Endometrial microvascular endothelial cells (primary cell): ENCODE data around the gene DLK1. TPM values are rescaled to one million over a fixed set of nuclear protein-coding genes. Genes with fewer than 3 reads are reported as not detected.

ENCODE experiments used
- in situ Hi-C: cut with HindIII; loops from 2 replicates; pipeline ENCODE4 v1.10.0; 2017; ENCODE audit warnings: low sequenced_read_pairs, low pct_unique_long_range_greater_than_20kb; ENCODE audit errors: inconsistent ontology term
- total RNA-seq: library from RNA; depleted of rRNA; stranded (reverse); fragments of >200 nt; gene quantifications from one replicate; pipeline ENCODE4 v1.2.3, GENCODE V29; 2015; ENCODE audit errors: inconsistent ontology term

Gene DLK1
- total RNA-seq, 1 donor from 2014 or later, result not detected

DNA sequence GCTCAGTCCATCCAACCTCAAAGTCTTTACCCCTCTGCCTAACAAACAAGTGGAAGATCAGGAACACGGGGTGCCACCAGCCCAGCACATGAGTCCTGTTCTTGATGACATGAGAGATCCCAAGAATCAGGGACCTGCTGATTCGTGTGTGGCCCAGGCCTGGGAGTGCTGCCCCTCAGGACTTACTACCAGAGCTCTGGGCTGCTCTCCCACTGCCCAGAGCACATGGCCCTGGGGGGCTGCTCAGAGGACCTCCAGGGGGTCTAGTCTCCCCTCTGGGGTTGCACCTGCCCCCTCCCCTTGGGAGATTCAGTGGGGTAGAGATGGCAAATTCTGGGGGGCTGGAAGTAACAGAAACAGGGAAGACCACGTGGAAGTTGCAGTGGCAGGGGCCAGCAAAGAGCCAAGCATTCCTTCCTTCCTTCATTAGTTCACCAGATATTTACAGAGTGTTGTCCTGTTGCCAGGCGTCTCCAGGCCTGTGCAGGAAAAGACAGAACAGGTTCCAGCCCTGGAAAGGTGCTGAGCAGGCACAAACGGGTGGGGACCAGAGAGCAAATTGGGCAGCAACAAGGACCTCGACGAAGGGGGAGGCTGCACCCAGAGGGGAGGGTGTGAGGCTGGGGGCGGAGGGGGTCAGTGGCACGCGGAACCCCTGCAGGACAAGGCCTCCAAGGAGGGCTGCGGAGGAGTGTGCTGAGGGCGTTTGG lies 54.1 kb downstream of the DLK1 start:
- in situ Hi-C loops, result no loop called here

DNA sequence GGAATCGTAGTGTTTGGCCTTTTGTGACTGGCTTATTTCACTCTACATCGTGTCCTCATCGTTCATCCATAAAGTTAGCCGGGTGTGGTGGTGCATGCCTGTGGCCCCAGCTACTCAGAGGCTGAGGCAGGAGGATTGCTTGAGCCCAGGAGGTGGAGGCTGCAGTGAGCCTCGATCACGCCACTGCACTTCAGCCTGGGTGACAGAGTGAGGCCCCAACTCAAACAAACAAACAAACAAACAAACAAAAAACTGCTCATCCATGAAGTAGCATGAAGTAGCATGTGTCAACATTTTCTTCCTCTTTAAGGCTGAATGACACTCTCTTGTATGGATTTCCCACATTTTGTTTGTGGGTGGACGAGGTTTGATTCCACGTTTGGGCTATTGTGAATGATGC lies 55.3 kb downstream of the DLK1 start:
- in situ Hi-C loops, result no loop called here

DNA sequence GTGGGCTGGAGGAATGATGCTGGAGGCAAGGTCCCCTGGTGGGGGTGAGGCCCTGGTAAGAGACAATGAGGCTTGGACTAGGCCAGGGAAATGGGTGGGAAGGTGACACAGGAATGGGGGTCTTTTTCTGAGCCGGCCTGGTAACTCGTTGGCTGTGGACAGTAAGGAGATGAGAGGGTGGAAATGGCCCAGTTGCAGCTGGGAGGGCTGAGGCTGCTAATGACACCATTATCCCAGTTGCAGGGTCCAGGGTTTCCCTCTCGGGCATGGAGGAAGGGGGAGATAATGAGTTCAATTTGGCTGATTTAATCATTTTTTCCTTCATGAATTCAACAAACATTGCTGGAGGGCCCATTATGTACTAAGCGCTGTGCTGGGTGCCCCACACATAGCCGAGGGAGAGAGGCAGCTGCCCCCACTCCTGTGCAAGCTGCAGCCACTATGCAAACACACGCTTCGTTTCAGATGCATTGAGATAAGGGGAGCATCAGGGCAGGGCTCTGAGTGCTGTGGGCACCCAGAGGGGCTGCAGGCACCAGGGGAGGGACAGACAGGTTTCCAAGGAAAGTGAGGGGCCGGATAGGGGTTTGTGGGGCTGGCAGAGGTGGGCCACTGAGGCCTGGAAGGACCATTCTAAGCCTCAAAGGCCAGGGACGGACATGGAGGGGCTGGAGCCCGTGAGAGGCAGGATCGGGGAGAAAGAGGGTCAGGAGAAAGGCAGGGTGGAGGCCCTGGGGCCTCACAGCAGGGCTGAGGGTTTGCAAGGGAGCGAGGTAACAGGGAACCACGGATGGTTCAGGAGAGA lies 56.0 kb downstream of the DLK1 start:
- in situ Hi-C loops, result no loop called here

DNA sequence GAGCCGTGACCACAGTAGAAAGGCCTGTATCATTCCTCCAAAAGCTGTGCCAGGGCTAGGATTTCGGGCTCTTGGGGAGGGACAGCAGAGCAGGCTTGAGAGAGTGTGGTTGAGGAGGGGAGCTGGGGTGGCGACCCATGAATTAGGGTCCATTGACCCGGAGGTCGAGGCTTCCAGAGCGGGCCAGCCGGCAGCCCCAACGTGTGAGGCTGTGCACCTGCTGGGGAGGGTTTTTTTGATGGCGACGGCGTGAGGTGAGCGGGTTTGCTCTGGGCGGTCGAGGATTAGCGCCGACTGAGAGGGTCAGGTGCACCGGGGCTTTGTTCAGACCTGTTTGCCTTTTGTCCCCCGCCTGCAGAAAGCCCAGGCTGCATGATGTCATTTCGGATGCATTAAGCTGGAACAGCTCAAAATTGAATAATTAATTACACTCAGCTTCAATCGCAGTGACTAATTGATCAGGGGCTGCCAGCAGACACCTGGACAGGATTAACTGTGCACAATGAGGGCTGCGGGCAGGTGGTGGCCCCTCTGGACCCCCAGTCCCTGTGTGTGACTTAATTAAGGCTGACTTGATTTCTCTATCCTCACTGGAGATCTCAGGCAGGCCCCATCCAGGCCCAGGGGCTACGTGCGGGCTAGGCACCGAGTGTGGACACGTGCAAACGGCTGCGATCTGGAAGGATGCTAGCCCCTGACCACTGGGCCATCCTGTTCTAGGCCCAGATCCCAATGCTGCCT lies 57.1 kb downstream of the DLK1 start:
- in situ Hi-C loops, result no loop called here

DNA sequence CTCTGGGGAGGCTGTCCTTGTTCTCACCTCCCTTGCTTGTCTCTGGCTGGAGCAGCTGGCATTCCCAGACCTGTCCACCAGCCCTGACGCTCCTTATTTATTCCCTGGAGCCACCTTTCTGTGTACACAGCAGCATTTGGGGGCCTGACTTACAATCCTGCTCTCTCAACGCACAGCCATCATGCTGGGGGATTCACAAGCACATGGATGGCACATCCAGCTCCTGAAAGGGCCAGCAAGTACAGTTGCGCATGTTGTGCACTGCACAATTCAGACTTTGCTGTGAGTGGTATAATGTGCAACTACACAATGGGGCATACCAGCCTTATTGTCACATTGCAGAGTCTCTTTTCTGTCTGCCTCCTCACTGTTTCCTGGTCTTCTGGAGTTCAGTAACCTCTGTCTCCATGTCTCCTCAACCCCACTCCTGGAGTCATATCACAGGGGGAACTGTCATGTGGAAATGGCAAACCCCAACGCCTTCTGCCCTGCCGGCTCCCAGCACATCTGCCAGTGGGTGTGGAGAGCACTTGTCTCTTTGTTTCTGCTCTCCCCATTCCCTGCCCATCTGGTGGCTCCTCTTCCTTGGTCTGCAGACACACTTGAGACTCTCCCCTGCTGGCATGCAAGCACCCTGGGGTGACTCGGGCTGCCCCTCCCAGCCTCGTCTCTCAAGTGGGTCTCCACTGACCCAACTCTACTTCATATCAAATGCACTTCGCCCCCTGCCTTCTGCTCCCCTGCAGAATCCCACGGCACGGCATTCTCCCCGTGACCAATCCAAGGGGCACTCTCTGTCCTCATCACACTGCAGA lies 58.0 kb downstream of the DLK1 start:
- in situ Hi-C loops, result no loop called here

DNA sequence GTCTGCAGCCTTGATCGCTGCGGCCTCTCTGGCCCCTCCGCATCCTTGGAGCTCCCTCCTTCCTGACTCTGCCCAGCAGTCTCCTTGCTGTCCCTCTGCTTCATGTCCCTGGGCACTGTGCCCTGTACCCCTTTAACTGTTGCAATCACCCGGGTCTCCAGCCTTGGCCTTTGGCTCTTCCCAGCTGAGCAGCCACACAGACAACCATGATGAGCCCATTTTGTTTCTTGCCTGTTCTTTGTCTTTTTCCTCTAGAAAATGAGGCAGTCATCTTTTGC lies 58.6 kb downstream of the DLK1 start:
- in situ Hi-C loops, result no loop called here

DNA sequence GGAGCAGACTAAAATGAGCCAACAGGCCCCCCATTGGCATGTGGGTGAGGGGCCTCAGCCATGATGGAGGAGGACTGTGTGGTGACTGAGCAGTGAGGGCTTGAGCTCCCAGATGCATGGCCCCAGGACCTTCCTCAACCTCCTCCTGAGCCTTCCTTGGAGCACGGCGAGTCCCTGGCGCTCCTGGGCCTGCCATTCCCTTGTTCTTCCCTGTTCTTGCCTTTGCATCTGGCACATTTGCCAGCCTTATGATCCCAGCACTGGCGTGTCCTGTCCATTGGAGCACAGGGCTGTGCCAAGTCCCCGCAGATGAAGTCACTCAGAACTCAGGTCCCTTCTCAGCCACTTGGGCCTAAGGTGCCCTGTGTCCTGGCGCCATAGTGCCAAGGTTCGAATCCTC lies 58.9 kb downstream of the DLK1 start:
- in situ Hi-C loops, result no loop called here

DNA sequence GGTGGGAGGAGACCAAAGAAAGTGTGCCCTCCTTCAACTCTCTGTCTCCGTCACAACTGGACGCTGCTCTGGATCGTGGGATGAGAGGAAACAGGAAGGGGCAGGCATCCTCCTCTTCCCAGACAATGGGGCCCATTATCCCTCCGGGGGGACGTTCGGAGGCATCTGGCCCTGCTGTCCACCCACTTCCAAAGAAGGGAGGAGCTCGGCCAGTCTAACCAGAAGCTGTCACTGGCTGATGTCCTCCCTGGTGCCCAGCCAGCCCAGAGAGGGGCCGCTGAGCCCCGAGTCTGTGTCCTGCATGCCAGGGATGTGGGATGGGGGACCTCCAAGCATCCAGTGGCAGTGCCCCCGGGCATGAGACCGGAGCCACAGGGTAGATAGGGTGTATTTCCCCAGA lies 59.4 kb downstream of the DLK1 start:
- in situ Hi-C loops, result no loop called here

DNA sequence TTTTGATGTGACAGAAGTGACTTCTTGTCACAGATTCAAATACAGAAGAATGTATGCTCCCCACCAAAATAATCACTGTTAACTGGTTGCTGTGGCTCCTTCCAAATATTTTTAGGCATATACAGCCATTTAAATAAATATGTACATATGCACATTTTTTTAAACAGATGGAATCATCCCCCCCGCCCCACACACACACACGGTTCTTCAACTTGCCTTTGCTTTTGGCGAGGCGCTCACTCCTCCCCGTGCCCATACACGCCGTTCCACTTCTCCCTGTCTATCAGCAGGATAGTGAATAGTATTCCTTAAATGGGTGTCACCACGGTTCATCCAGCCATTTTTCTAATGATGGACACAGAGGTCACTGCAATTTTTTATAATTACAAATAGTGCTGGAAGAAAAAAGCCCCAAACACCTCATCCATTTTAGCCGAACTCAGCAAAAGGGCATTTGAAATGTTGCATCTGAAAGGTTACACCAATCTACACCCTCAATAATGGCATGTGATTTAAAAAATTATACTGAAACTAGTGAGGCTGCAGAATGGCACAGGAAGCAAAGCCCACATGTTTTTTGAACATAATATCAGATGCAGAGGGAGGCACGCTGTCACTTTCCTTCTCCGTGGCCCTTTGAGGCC lies 60.0 kb downstream of the DLK1 start:
- in situ Hi-C loops, result no loop called here

DNA sequence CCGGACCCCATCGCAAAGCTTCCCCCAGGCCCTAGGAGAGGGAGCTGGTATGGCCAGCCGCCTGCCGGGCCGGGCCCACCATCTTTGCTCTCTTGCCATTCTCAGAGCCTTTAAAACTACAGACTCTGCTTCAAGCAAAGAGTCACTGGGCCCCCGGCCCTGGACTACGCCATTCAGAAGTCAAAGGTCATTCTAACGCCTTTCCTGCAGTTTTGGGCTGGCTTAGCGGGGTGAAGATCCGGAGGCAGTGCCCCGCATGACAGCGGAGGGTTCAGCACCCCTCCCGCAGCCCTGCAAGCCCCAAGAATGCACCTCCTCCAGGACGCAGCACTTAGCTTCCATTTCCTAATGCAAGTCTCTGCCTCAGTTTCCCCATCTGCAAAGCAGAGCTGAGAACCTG lies 61.0 kb downstream of the DLK1 start:
- in situ Hi-C loops, result no loop called here

Other genes with a start within 250 kb of the DLK1 start
- gene BEGAIN, start 139.5 kb upstream of the DLK1 start, total RNA-seq, result not detected
- 107 TPM for gene MEG3, start 99.2 kb downstream of the DLK1 start, total RNA-seq
- gene RTL1, start 176.8 kb downstream of the DLK1 start, total RNA-seq, result not detected